Gastrocnemius medialis (tissue), 4 donors: Measurements from ENCODE around the gene ERVW-1. TPM values are rescaled to one million over a fixed set of nuclear protein-coding genes. Genes with fewer than 3 reads are reported as not detected.

Experiments
- ATAC-seq, 2 donors: fragments of 150-250 bp; one replicate each; pipeline ENCODE4 v1.9.1; 2016
- DNase-seq, 2 donors: peaks; one replicate each; pipeline ENCODE4 v3.0.0-alpha.2; 2019
- H3K27ac ChIP-seq, 4 donors: fragments of 200-600 bp; sonication (generic); 1 replicate in 1 of 4; 2 replicates in 3 of 4; pipeline ENCODE4 v1.5.1; 2016 to 2018; ENCODE audit warnings: mild to moderate bottlenecking in 2 of 4, moderate library complexity in 1 of 4
- H3K27me3 ChIP-seq, 3 donors: fragments of 200-600 bp; sonication (generic) in 2 of 3; 1 replicate in 1 of 3; 2 replicates in 2 of 3; pipeline versions ENCODE4 v1.5.1 to v1.6.0; 2016 to 2019; ENCODE audit warnings: mild to moderate bottlenecking in 1 of 3, moderate library complexity in 1 of 3
- H3K36me3 ChIP-seq, 2 donors: fragments of 200-600 bp; sonication (generic) in 1 of 2; one replicate each; pipeline ENCODE4 v1.5.1; 2017 to 2018
- H3K4me1 ChIP-seq, 2 donors: fragments of 200-600 bp; sonication (generic) in 1 of 2; one replicate each; pipeline ENCODE4 v1.5.1; 2016 to 2017; ENCODE audit warnings: mild to moderate bottlenecking in 2 of 2
- H3K4me3 ChIP-seq, 4 donors: fragments of 200-600 bp; sonication (generic) in 3 of 4; 1 replicate in 1 of 4; 2 replicates in 3 of 4; pipeline ENCODE4 v1.5.1; 2016 to 2019; ENCODE audit warnings: mild to moderate bottlenecking in 2 of 4
- H3K9me3 ChIP-seq, 3 donors: fragments of 200-600 bp; sonication (generic) in 2 of 3; 1 replicate in 1 of 3; 2 replicates in 2 of 3; pipeline ENCODE4 v1.5.1; 2016 to 2019
- POLR2A ChIP-seq, 2 donors: fragments of 450-650 bp; IDR thresholded peaks; one replicate each; pipeline ENCODE4 v1.6.1; 2017; ENCODE audit warnings: antibody characterized with exemption in 2 of 2, mild to moderate bottlenecking in 2 of 2, moderate library complexity in 2 of 2
- in situ Hi-C, 4 donors: fragments of 200-750 bp; cut with MboI; loops; one replicate each; pipeline versions ENCODE4 v1.15.0 to v1.8.0; 2017; ENCODE audit warnings: low sequenced_read_pairs in 4 of 4
- intact Hi-C: fragments of 100-400 bp; cut with DNase I; formaldehyde crosslinking; loops from one replicate; pipeline ENCODE4 v1.15.1; 2023; ENCODE audit warnings: low total_unique reads
- total RNA-seq, 4 donors: library from RNA; depleted of rRNA; stranded (reverse); fragments of >200 nt; gene quantifications; one replicate each; pipeline versions ENCODE4 v1.1.0 to v1.2.3, GENCODE V29; 2016
- TF ChIP-seq, protein P1 (sequence below), 5 experiments: fragments of 450-650 bp in 3 of 5; fragments of 200-600 bp in 2 of 5; sonication (generic) in 2 of 5; IDR thresholded peaks in 4 of 5; conservative IDR thresholded peaks in 1 of 5; 1 replicate in 4 of 5; 2 replicates in 1 of 5; pipeline ENCODE4 v1.5.1; 2016 to 2019; ENCODE audit warnings: antibody characterized with exemption in 5 of 5, mild to moderate bottlenecking in 3 of 5, moderate library complexity in 3 of 5

Gene ERVW-1
- total RNA-seq, 4 donors from 2014 or later, result 0.10 TPM; not detected in 3

DNA sequence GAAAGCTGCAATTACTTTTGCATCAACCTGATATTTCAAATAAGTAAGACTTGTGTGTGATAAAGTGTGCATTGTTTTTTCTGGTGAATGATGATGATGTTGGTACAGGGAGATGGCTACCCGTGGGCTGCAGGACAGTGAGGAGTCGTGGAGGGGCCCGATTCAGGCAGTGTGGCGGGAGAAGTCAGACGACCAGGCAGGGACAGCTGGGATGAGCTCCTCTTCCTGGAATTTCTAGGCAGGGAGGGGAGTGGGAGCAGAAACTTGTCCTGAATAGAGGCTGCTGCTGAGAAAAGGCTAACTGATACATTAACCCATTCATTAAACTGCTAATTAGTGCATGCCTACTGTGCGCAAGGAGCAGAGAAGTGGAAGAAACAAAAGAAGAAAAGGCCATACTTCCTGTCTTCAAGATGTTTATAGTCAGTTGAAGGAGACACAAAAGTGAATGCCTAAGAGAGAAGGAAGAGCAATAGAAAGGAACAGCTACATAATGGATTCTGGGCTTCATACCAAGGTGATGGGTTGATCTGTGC, 39.7 kb downstream of the ERVW-1 start:
- H3K9me3 ChIP-seq, result no peaks in the 10 kb centered on the region
- H3K4me1 ChIP-seq, result no peaks in the 10 kb centered on the region
- H3K27me3 ChIP-seq, result no peaks in the 10 kb centered on the region
- ATAC-seq, result no peak
- no peak for DNase-seq
- no peak for TF ChIP-seq POLR2A (IDR thresholded peaks at IDR 0.05)
- TF ChIP-seq, protein P1, sequence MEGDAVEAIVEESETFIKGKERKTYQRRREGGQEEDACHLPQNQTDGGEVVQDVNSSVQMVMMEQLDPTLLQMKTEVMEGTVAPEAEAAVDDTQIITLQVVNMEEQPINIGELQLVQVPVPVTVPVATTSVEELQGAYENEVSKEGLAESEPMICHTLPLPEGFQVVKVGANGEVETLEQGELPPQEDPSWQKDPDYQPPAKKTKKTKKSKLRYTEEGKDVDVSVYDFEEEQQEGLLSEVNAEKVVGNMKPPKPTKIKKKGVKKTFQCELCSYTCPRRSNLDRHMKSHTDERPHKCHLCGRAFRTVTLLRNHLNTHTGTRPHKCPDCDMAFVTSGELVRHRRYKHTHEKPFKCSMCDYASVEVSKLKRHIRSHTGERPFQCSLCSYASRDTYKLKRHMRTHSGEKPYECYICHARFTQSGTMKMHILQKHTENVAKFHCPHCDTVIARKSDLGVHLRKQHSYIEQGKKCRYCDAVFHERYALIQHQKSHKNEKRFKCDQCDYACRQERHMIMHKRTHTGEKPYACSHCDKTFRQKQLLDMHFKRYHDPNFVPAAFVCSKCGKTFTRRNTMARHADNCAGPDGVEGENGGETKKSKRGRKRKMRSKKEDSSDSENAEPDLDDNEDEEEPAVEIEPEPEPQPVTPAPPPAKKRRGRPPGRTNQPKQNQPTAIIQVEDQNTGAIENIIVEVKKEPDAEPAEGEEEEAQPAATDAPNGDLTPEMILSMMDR (IDR thresholded peaks at IDR 0.05 in 4 of 5, conservative IDR thresholded peaks at IDR 0.05 in 1 of 5), result no peak
- no peak overlapping the region for H3K27ac ChIP-seq
- in situ Hi-C loops, result no loop called here
- no peak overlapping the region for H3K4me3 ChIP-seq
- H3K36me3 ChIP-seq, result no peaks in the 10 kb centered on the region
- intact Hi-C loops, result loop anchor here (5.0 kb wide), 1 partner anchor 921 kb away; no protein-coding TSS in a partner anchor

DNA sequence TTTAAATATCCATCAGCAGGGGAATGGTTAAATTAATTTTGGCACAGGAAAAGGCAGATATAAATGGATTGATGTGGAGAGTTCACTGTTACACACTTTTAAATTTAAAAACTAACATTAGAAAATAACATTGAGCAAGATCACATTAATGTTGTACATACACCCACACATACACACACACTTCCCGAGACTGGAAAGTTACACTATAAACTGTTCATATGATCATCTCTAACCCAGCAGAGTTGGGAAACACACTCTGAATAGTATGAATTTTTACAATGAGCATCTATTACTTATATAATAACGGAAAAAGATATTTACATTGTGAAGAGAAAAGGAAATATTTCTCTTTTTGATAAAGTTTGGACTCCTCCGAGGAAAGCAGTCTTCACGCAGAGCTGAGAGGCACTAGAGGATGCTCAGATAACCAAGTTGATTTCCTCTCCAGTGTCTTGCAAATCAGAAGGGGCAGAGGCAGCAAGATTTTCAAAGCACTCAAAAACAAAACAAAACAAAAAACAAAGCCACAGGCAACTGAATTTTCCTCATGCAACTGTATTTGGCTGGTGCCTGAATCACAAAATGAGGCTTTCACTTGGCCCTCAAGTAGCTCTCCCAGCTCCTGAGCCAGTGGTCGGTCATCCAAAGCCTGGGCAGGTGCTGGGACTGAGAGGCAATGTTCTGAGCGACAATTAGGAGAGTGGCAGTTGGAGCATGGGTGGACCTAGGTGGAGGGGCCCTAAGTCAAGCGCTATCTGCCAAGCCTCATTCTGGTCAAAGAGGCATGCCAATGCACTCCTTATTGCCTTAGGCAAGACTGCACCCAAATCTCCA, 40.9 kb downstream of the ERVW-1 start:
- TF ChIP-seq, protein P1 (IDR thresholded peaks at IDR 0.05 in 4 of 5, conservative IDR thresholded peaks at IDR 0.05 in 1 of 5), result no peak
- TF ChIP-seq POLR2A (IDR thresholded peaks at IDR 0.05), result no peak
- DNase-seq (no peak), ATAC-seq (no peak)
- no peaks in the 10 kb centered on the region for H3K4me1 ChIP-seq
- in situ Hi-C loops, result no loop called here
- no peak overlapping the region for H3K27ac ChIP-seq
- no peak overlapping the region for H3K4me3 ChIP-seq
- intact Hi-C loops, result loop anchor here (5.0 kb wide), 1 partner anchor 920 kb away; no protein-coding TSS in a partner anchor
- H3K9me3 ChIP-seq, result no peaks in the 10 kb centered on the region
- H3K27me3 ChIP-seq, result no peaks in the 10 kb centered on the region
- H3K36me3 ChIP-seq, result no peaks in the 10 kb centered on the region

DNA sequence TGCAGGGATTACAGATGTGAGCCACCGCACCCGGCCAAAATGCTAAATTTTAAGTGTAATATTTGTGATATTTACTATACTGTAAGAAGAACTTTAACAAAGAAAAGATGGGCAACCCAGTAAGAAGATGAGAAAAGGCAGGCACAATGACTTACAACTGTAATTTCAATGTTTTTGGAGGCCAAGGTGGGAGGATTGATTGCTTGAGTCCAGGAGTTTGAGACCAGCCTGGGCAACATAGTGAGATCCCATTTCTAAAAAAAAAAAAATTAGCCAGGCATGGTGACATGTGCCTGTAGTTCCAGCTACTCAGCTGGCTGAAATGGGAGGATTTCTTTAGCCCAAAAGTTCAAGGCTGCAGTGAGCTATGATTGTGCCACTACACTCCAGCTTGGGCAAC, 42.2 kb downstream of the ERVW-1 start:
- Histone ChIP-seq H3K4me3 (no peak overlapping the region), H3K9me3 (no peaks in the 10 kb centered on the region), H3K4me1 (no peaks in the 10 kb centered on the region), H3K27ac (no peak overlapping the region), H3K36me3 (no peaks in the 10 kb centered on the region), H3K27me3 (no peaks in the 10 kb centered on the region)
- intact Hi-C loops, result loop anchor here (5.0 kb wide), 1 partner anchor 918 kb away; no protein-coding TSS in a partner anchor
- ATAC-seq (no peak), DNase-seq (no peak)
- in situ Hi-C loops, result no loop called here
- no peak for TF ChIP-seq POLR2A (IDR thresholded peaks at IDR 0.05)
- TF ChIP-seq, protein P1 (IDR thresholded peaks at IDR 0.05 in 4 of 5, conservative IDR thresholded peaks at IDR 0.05 in 1 of 5), result no peak

DNA sequence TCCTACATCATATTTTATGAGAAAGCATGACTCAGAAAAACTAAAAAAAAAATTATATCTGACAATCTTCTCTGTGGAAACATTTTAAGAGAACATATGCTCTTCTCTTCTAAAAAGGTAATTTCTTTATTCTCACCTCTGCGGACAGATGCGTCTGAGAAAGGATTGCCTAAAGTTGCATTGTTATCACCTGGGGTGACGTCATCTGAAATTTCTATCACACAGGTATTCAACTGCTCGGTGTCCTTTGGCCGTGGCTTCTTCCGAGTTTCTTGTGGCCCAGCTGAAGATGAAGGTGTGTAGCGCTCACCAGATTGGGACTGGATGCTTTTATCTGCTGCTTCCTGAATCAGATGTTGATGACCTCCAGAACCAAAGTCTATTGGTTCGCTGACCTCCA, 44.7 kb downstream of the ERVW-1 start:
- H3K4me1 ChIP-seq, result no peaks in the 10 kb centered on the region

More for the DNA sequence above, 44.7 kb downstream of the ERVW-1 start:
- DNase-seq (no peak), ATAC-seq (no peak)
- Histone ChIP-seq H3K27me3 (no peaks in the 10 kb centered on the region), H3K36me3 (no peaks in the 10 kb centered on the region), H3K27ac (no peak overlapping the region), H3K9me3 (no peaks in the 10 kb centered on the region), H3K4me3 (no peak overlapping the region)
- in situ Hi-C loops (no loop called here), intact Hi-C loops (no loop called here)
- TF ChIP-seq POLR2A (IDR thresholded peaks at IDR 0.05), result no peak
- TF ChIP-seq, protein P1 (IDR thresholded peaks at IDR 0.05 in 4 of 5, conservative IDR thresholded peaks at IDR 0.05 in 1 of 5), result no peak
